Uterus (tissue), 4 donors: ENCODE results near the gene BEND6. TPM values are rescaled to one million over a fixed set of nuclear protein-coding genes. Genes with fewer than 3 reads are reported as not detected.
A peak's percentile ranks its signal among the peaks of the same experiment; 100 is the strongest.
"Not testable (repeated sequence)": the region's sequence is repeated elsewhere in the genome, so short reads cannot be mapped to it uniquely, and the experiment has no call there.

Experiments used
- DNase-seq, 2 donors: peaks; one replicate each; pipeline ENCODE4 v3.0.0-alpha.2; 2019 to 2020
- H3K27ac ChIP-seq, 2 donors: fragments of 200-600 bp; sonication (generic); 1 replicate in 1 of 2; 2 replicates in 1 of 2; pipeline ENCODE4 v1.5.1; 2016 to 2018
- H3K27me3 ChIP-seq, 2 donors: fragments of 200-600 bp; sonication (generic); one replicate each; pipeline ENCODE4 v1.5.1; 2018 to 2019; ENCODE audit warnings: control low read depth in 1 of 2
- H3K36me3 ChIP-seq, 2 donors: fragments of 200-600 bp; sonication (generic); one replicate each; pipeline ENCODE4 v1.5.1; 2019; ENCODE audit warnings: control low read depth in 1 of 2
- H3K4me1 ChIP-seq, 2 donors: fragments of 200-600 bp; sonication (generic); one replicate each; pipeline ENCODE4 v1.5.1; 2018 to 2019; ENCODE audit warnings: control low read depth in 1 of 2
- H3K4me3 ChIP-seq, 2 donors: fragments of 200-600 bp; sonication (generic); 1 replicate in 1 of 2; 2 replicates in 1 of 2; pipeline ENCODE4 v1.5.1; 2018 to 2019; ENCODE audit warnings: mild to moderate bottlenecking in 1 of 2
- H3K9me3 ChIP-seq, 2 donors: fragments of 200-600 bp; sonication (generic); one replicate each; pipeline ENCODE4 v1.5.1; 2019; ENCODE audit warnings: control low read depth in 1 of 2
- CTCF ChIP-seq, 4 experiments: fragments of 200-600 bp in 2 of 4; fragments of 450-650 bp in 2 of 4; sonication (generic) in 2 of 4; IDR thresholded peaks; one replicate each; pipeline ENCODE4 v1.5.1; 2016 to 2019; ENCODE audit warnings: antibody characterized with exemption in 4 of 4, mild to moderate bottlenecking in 2 of 4, moderate library complexity in 1 of 4
- POLR2A ChIP-seq, 2 donors: fragments of 450-650 bp; IDR thresholded peaks; one replicate each; pipeline ENCODE4 v1.6.1; 2016; ENCODE audit warnings: antibody characterized with exemption in 2 of 2, mild to moderate bottlenecking in 1 of 2, moderate library complexity in 1 of 2
- intact Hi-C: fragments of 100-400 bp; cut with DNase I; formaldehyde crosslinking; loops from one replicate; pipeline ENCODE4 v1.15.1; 2023; ENCODE audit warnings: low total_unique reads
- total RNA-seq, 4 donors: library from RNA; depleted of rRNA in 3 of 4; stranded (reverse); fragments of >200 nt in 3 of 4; gene quantifications; one replicate each; pipeline versions ENCODE4 v1.1.0 to v1.2.4, GENCODE V29; 2014 to 2023
- donor health status: DM: yes; HTN: yes; CAD: no.

Gene BEND6
- total RNA-seq, 4 donors from 2014 or later, result 3.8 to 10.2 (median 4.5) TPM

- Histone ChIP-seq H3K4me1 (peaks cover 0 to 11% of the 10 kb centered on the region in 2 donors), H3K27ac (peak within 1 kb of the TSS; percentile 64 to 85), H3K4me3 (peak within 1 kb of the TSS; percentile 44 to 59)
- DNase-seq, result peak; percentile 89 to 90
- H3K9me3 ChIP-seq, H3K27me3 ChIP-seq, H3K36me3 ChIP-seq, intact Hi-C loops: not testable (repeated sequence)
- TF ChIP-seq CTCF (IDR thresholded peaks at IDR 0.05) (peak in 3 of 4 experiments; percentile 13 to 35 (median 22)), POLR2A (IDR thresholded peaks at IDR 0.05) (peak; percentile 66 to 72)
These were observed 91.7 kb downstream of the BEND6 start, which contains the start of gene KIAA1586 for GRCh38 chr6:57046332-57047256. Gene KIAA1586, plus strand, starts transcription at chr6:57046693. Its CDS starts 63 bp downstream, at chr6:57046756.

- DNase-seq, H3K4me3 ChIP-seq, H3K36me3 ChIP-seq, intact Hi-C loops, H3K27ac ChIP-seq, H3K27me3 ChIP-seq, H3K9me3 ChIP-seq: not testable (repeated sequence)
- H3K4me1 ChIP-seq, result peaks cover 0 to 11% of the 10 kb centered on the region in 2 donors
These were observed 92.3 kb downstream of the BEND6 start for GRCh38 chr6:57047257-57047585.

- intact Hi-C loops, H3K36me3 ChIP-seq, H3K27ac ChIP-seq, DNase-seq, H3K4me3 ChIP-seq, H3K27me3 ChIP-seq, H3K9me3 ChIP-seq: not testable (repeated sequence)
- H3K4me1 ChIP-seq, result peaks cover 0 to 11% of the 10 kb centered on the region in 2 donors
These were observed 93.0 kb downstream of the BEND6 start for GRCh38 chr6:57047859-57048258.

- Histone ChIP-seq H3K36me3 (no peaks in the 10 kb centered on the region), H3K4me3 (no peak overlapping the region), H3K27ac (no peak overlapping the region), H3K27me3 (no peaks in the 10 kb centered on the region), H3K9me3 (no peaks in the 10 kb centered on the region), H3K4me1 (peaks cover 0 to 11% of the 10 kb centered on the region in 2 donors)
- no peak for TF ChIP-seq CTCF (IDR thresholded peaks at IDR 0.05)
- TF ChIP-seq POLR2A (IDR thresholded peaks at IDR 0.05), result no peak
- intact Hi-C loops, result no loop called here
- DNase-seq, result no peak
These were observed 93.7 kb downstream of the BEND6 start for GRCh38 chr6:57048577-57048976.

- no peaks in the 10 kb centered on the region for H3K36me3 ChIP-seq
- TF ChIP-seq POLR2A (IDR thresholded peaks at IDR 0.05), result no peak
- TF ChIP-seq CTCF (IDR thresholded peaks at IDR 0.05), result no peak
- intact Hi-C loops, result no loop called here
These were observed 108.9 kb downstream of the BEND6 start for GRCh38 chr6:57063847-57064246.

GRCh38 chr6:57064809-57065208 is 109.9 kb downstream of the BEND6 start:
- no peak for DNase-seq
- no peak for TF ChIP-seq POLR2A (IDR thresholded peaks at IDR 0.05)
- TF ChIP-seq CTCF (IDR thresholded peaks at IDR 0.05), result no peak
- intact Hi-C loops, result no loop called here
- Histone ChIP-seq H3K27me3 (no peaks in the 10 kb centered on the region), H3K4me3 (no peak overlapping the region), H3K4me1 (no peaks in the 10 kb centered on the region), H3K9me3 (no peaks in the 10 kb centered on the region), H3K36me3 (no peaks in the 10 kb centered on the region), H3K27ac (no peak overlapping the region)

More at GRCh38 chr6:57063847-57064246, 108.9 kb downstream of the BEND6 start:
- Histone ChIP-seq H3K27ac (no peak overlapping the region), H3K4me3 (no peak overlapping the region), H3K27me3 (no peaks in the 10 kb centered on the region), H3K4me1 (no peaks in the 10 kb centered on the region), H3K9me3 (no peaks in the 10 kb centered on the region)
- DNase-seq, result no peak
